Activated T-cell treated with anti-CD3 and anti-CD28 coated beads, Interleukin-2, amount 50 U/mL, for 48 hours (primary cell): ENCODE results near the gene SEPTIN5.

Experiments
- DNase-seq, 2 experiments: peaks; one replicate each; pipeline ENCODE4 v3.0.0-alpha.2; 2020

Gene SEPTIN5

GRCh38 chr22:19705181-19705934 is 8.9 kb upstream of the SEPTIN5 start:
- no peak for DNase-seq

GRCh38 chr22:19706661-19707151 is 7.6 kb upstream of the SEPTIN5 start:
- no peak for DNase-seq

- no peak for DNase-seq
These were observed 6.7 kb upstream of the SEPTIN5 start for GRCh38 chr22:19707347-19708290.

- DNase-seq, result no peak
These were observed 5.8 kb upstream of the SEPTIN5 start for GRCh38 chr22:19708321-19709011.

GRCh38 chr22:19709063-19709769 is 5.1 kb upstream of the SEPTIN5 start:
- no peak for DNase-seq

GRCh38 chr22:19710020-19710768 is 4.1 kb upstream of the SEPTIN5 start:
- DNase-seq, result no peak

GRCh38 chr22:19710769-19711106 is 3.6 kb upstream of the SEPTIN5 start:
- no peak for DNase-seq

- DNase-seq, result no peak
These were observed 1.1 kb upstream of the SEPTIN5 start for GRCh38 chr22:19713245-19713644.

- DNase-seq, result no peak
These were observed 522 bp upstream of the SEPTIN5 start for GRCh38 chr22:19713650-19714311.

- no peak for DNase-seq
These were observed 1.1 kb downstream of the SEPTIN5 start for GRCh38 chr22:19715188-19715930.

GRCh38 chr22:19716041-19716828 is 1.9 kb downstream of the SEPTIN5 start:
- DNase-seq, result no peak

- DNase-seq, result no peak
These were observed 2.5 kb downstream of the SEPTIN5 start for GRCh38 chr22:19716829-19717105.

- no peak for DNase-seq
These were observed 2.9 kb downstream of the SEPTIN5 start for GRCh38 chr22:19717181-19717580.

- DNase-seq, result peak; percentile 86 to 89
These were observed 3.6 kb downstream of the SEPTIN5 start for GRCh38 chr22:19717691-19718455.

GRCh38 chr22:19718456-19719049 is 4.2 kb downstream of the SEPTIN5 start:
- no peak for DNase-seq

- DNase-seq, result no peak
These were observed 4.8 kb downstream of the SEPTIN5 start for GRCh38 chr22:19719050-19719482.

- no peak for DNase-seq
These were observed 5.3 kb downstream of the SEPTIN5 start for GRCh38 chr22:19719488-19720021.

- DNase-seq, result no peak
These were observed 6.0 kb downstream of the SEPTIN5 start for GRCh38 chr22:19720150-19720827.
